GM23338 (cell line): Measurements from ENCODE around the gene S100P. TPM values are rescaled to one million over a fixed set of nuclear protein-coding genes. Genes with fewer than 3 reads are reported as not detected.

Experiments used
- ATAC-seq: fragments of 200-7000 bp; cut with Tn5 transposase; 3 replicates; pipeline ENCODE4 v1.9.1; 2020
- DNase-seq: peaks from one replicate; pipeline ENCODE4 v3.0.0-alpha.2; 2015; ENCODE audit warnings: low spot score
- H2AFZ ChIP-seq: fragments of 200-600 bp; sonication (generic); 2 replicates; pipeline ENCODE4 v1.8.0; 2016; ENCODE audit warnings: antibody characterized with exemption, mild to moderate bottlenecking, moderate library complexity
- H3F3A ChIP-seq: fragments of 200-600 bp; sonication (generic); replicated peaks from 2 replicates; pipeline ENCODE4 v1.8.0; 2017; ENCODE audit warnings: antibody characterized with exemption, mixed run types, low read depth
- H3K27ac ChIP-seq: fragments of 200-600 bp; sonication (generic); 2 replicates; pipeline ENCODE4 v1.6.1; 2016; ENCODE audit warnings: low read depth
- H3K27me3 ChIP-seq: fragments of 200-600 bp; sonication (generic); 2 replicates; pipeline ENCODE4 v1.8.0; 2016; ENCODE audit warnings: mild to moderate bottlenecking, mixed run types, moderate library complexity; ENCODE audit not compliant: insufficient read depth
- H3K36me3 ChIP-seq: fragments of 200-600 bp; sonication (generic); 2 replicates; pipeline ENCODE4 v1.8.0; 2016; ENCODE audit warnings: mild to moderate bottlenecking; ENCODE audit not compliant: insufficient read depth
- H3K4me1 ChIP-seq: fragments of 200-600 bp; sonication (generic); 2 replicates; pipeline ENCODE4 v1.8.0; 2016; ENCODE audit warnings: mild to moderate bottlenecking, moderate library complexity; ENCODE audit not compliant: insufficient read depth
- H3K4me2 ChIP-seq: fragments of 200-600 bp; sonication (generic); 2 replicates; pipeline ENCODE4 v1.7.1; 2017; ENCODE audit warnings: mixed run types
- H3K4me3 ChIP-seq: fragments of 200-600 bp; sonication (generic); 2 replicates; pipeline ENCODE4 v1.6.1; 2016; ENCODE audit warnings: mixed run types
- H3K79me2 ChIP-seq: fragments of 200-600 bp; sonication (generic); replicated peaks from 2 replicates; pipeline ENCODE4 v1.8.0; 2017; ENCODE audit warnings: mild to moderate bottlenecking; ENCODE audit not compliant: insufficient read depth
- H3K9me2 ChIP-seq: fragments of 200-600 bp; sonication (generic); 2 replicates; pipeline ENCODE4 v1.8.0; 2017; ENCODE audit not compliant: insufficient read depth
- H4K20me1 ChIP-seq: fragments of 200-600 bp; sonication (generic); replicated peaks from 2 replicates; pipeline ENCODE4 v1.8.0; 2017; ENCODE audit warnings: mild to moderate bottlenecking; ENCODE audit not compliant: insufficient read depth
- H3K27ac Mint-ChIP-seq: 2 replicates; pipeline ENCODE4 v1.8.0; 2020; ENCODE audit warnings: inconsistent platforms, mild to moderate bottlenecking, moderate library complexity, mixed read lengths
- H3K27me3 Mint-ChIP-seq: 3 replicates; pipeline ENCODE4 v1.8.0; 2022; ENCODE audit warnings: low read depth, mild to moderate bottlenecking, moderate library complexity, mixed read lengths, inconsistent platforms; ENCODE audit not compliant: insufficient read depth, poor library complexity
- H3K36me3 Mint-ChIP-seq: 3 replicates; pipeline ENCODE4 v1.8.0; 2021; ENCODE audit warnings: low read depth, mild to moderate bottlenecking, inconsistent platforms, moderate library complexity, mixed read lengths
- H3K4me1 Mint-ChIP-seq: 3 replicates; pipeline ENCODE4 v1.8.0; 2020; ENCODE audit warnings: mild to moderate bottlenecking, inconsistent platforms, mixed read lengths
- H3K4me3 Mint-ChIP-seq: 3 replicates; pipeline ENCODE4 v1.8.0; 2021; ENCODE audit warnings: moderate library complexity, mild to moderate bottlenecking, inconsistent platforms, mixed read lengths
- H3K9me3 Mint-ChIP-seq: 3 replicates; pipeline ENCODE4 v1.8.0; 2020; ENCODE audit warnings: moderate library complexity, mild to moderate bottlenecking, inconsistent platforms, mixed read lengths
- CREB1 ChIP-seq: fragments of 250-450 bp; sonication (Bioruptor Pico); IDR thresholded peaks from 2 replicates; pipeline ENCODE4 v1.5.0; 2020; ENCODE audit warnings: low read depth, mild to moderate bottlenecking, moderate library complexity
- CTCF ChIP-seq, 2 experiments: fragments of 200-600 bp in 1 of 2; sonication (generic) in 1 of 2; conservative IDR thresholded peaks; 2 replicates each; pipeline versions ENCODE4 v1.5.1 to v1.6.1; 2016 to 2017; ENCODE audit warnings: antibody characterized with exemption in 2 of 2, low read depth in 2 of 2, mild to moderate bottlenecking in 2 of 2, moderate library complexity in 1 of 2
- ETS1 ChIP-seq: IDR thresholded peaks from 2 replicates; pipeline ENCODE4 v1.6.1; 2016; ENCODE audit warnings: antibody characterized with exemption
- EZH2 ChIP-seq: fragments of 200-600 bp; sonication (generic); IDR thresholded peaks from one replicate; pipeline ENCODE4 v1.8.0; 2017; ENCODE audit warnings: antibody characterized with exemption, mild to moderate bottlenecking, low read depth; ENCODE audit not compliant: unreplicated experiment
- EZH2phosphoT487 ChIP-seq: fragments of 200-600 bp; sonication (generic); IDR thresholded peaks from one replicate; pipeline ENCODE4 v1.8.1; 2018; ENCODE audit warnings: antibody characterized with exemption; ENCODE audit not compliant: unreplicated experiment
- JUNB ChIP-seq: IDR thresholded peaks from one replicate; pipeline ENCODE4 v1.6.1; 2016; ENCODE audit warnings: antibody characterized with exemption; ENCODE audit not compliant: unreplicated experiment
- NANOG ChIP-seq: IDR thresholded peaks from 2 replicates; pipeline ENCODE4 v1.6.1; 2016; ENCODE audit warnings: antibody characterized with exemption, borderline replicate concordance
- POLR2AphosphoS5 ChIP-seq: IDR thresholded peaks from 2 replicates; pipeline ENCODE4 v1.6.1; 2016; ENCODE audit warnings: antibody characterized with exemption, low read depth
- REST ChIP-seq: IDR thresholded peaks from one replicate; pipeline ENCODE4 v1.6.1; 2018; ENCODE audit warnings: antibody characterized with exemption; ENCODE audit not compliant: unreplicated experiment
- STAT1 ChIP-seq: IDR thresholded peaks from one replicate; pipeline ENCODE4 v1.6.1; 2016; ENCODE audit warnings: antibody characterized with exemption; ENCODE audit not compliant: unreplicated experiment
- ZNF114 ChIP-seq: fragments of 250-450 bp; sonication (Bioruptor Pico); IDR thresholded peaks from 2 replicates; pipeline ENCODE4 v1.5.0; 2020; ENCODE audit warnings: mild to moderate bottlenecking, moderate library complexity
- ZNF331 ChIP-seq: fragments of 250-450 bp; sonication (Bioruptor Pico); IDR thresholded peaks from 2 replicates; pipeline ENCODE4 v1.5.0; 2020; ENCODE audit warnings: low read depth, mild to moderate bottlenecking, moderate library complexity
- ZNF462 ChIP-seq: fragments of 250-450 bp; sonication (Bioruptor Pico); IDR thresholded peaks from 2 replicates; pipeline ENCODE4 v1.5.0; 2020; ENCODE audit warnings: mild to moderate bottlenecking, moderate library complexity
- polyA plus RNA-seq: library from polyadenylated mRNA; unstranded; fragments of >200 nt; fragmentation: Nextera tagmentation; extraction: Ambion mirVana; gene quantifications from 2 replicates; pipeline ENCODE4 v1.2.1, GENCODE V29; 2016
- total RNA-seq: library from RNA; depleted of rRNA; stranded (reverse); fragments of >200 nt; shearing (Covaris generic); gene quantifications from 2 replicates; pipeline ENCODE4 v1.2.3, GENCODE V29; 2014

Gene S100P
- total and polyA plus RNA-seq, 2 experiments from 2014 or later = 0.32 TPM; not detected in 1

GRCh38 chr4:6723851-6724250, 30.2 kb downstream of the S100P start:
- no peaks in the 10 kb centered on the region for H3K79me2 ChIP-seq
- no peak overlapping the region for H3K27ac Mint-ChIP-seq
- H3K36me3 Mint-ChIP-seq = no peaks in the 10 kb centered on the region; the same call in 2 of the 3 replicates
- no peaks in the 10 kb centered on the region for H3K27me3 ChIP-seq
- peaks cover 9% of the 10 kb centered on the region for H3F3A ChIP-seq
- ATAC-seq = no peak
- no peak overlapping the region for H3K27ac ChIP-seq
- H4K20me1 ChIP-seq = no peaks in the 10 kb centered on the region
- H3K4me1 ChIP-seq = no peaks in the 10 kb centered on the region; the same call in 1 of the 2 replicates
- no peak overlapping the region for H3K4me2 ChIP-seq
- H3K36me3 ChIP-seq = no peaks in the 10 kb centered on the region
- H3K9me3 Mint-ChIP-seq = no peaks in the 10 kb centered on the region
- H3K27me3 Mint-ChIP-seq = peaks cover 12% of the 10 kb centered on the region
- no peak overlapping the region for H2AFZ ChIP-seq
- no peak for DNase-seq
- no peak overlapping the region for H3K4me3 Mint-ChIP-seq
- no peak overlapping the region for H3K4me3 ChIP-seq
- no peaks in the 10 kb centered on the region for H3K9me2 ChIP-seq
- H3K4me1 Mint-ChIP-seq = peaks cover 17% of the 10 kb centered on the region
- no peak for TF ChIP-seq EZH2
- no peak for TF ChIP-seq ZNF462 (CRISPR knock-in tag)
- TF ChIP-seq ZNF331 (CRISPR knock-in tag) = no peak
- no peak for TF ChIP-seq REST
- no peak for TF ChIP-seq EZH2phosphoT487
- TF ChIP-seq CTCF (conservative IDR thresholded peaks at IDR 0.05; ENCODE audit: low read depth in 2 of 2) = no peak
- no peak for TF ChIP-seq STAT1
- no peak for TF ChIP-seq CREB1 (CRISPR knock-in tag)
- TF ChIP-seq NANOG = no peak
- TF ChIP-seq JUNB = no peak
- TF ChIP-seq ETS1 = no peak
- TF ChIP-seq ZNF114 = no peak
- no peak for TF ChIP-seq POLR2AphosphoS5
